HepG2 (cell line): ENCODE results near the gene DGKD. TPM values are rescaled to one million over a fixed set of nuclear protein-coding genes. Genes with fewer than 3 reads are reported as not detected.

Experiments
- ATAC-seq: fragments of 200-7000 bp; cut with Tn5 transposase; 3 replicates; pipeline ENCODE4 v1.9.1; 2020; ENCODE audit warnings: mild to moderate bottlenecking, moderate library complexity
- BruUV-seq: library from RNA; stranded (reverse); fragments of 400-500 nt; replicated peaks from 2 replicates; lab custom pipeline; 2021; lab: Mats Ljungman, UMichigan
- CTCF ChIA-PET: fragments of 300-600 bp; formaldehyde crosslinking; extraction: SDS; loops from one replicate; lab custom pipeline; 2021; ENCODE audit warnings: low total read pairs, inconsistent platforms, low intra/inter-chr PET ratio; lab: Yijun Ruan, JAX
- POLR2A ChIA-PET: fragments of 350-600 bp; sonication (Branson Sonifier 250); formaldehyde crosslinking; loops from one replicate; lab custom pipeline; 2020; ENCODE audit warnings: antibody characterized with exemption, inconsistent platforms; lab: Yijun Ruan, JAX
- DNase-seq: peaks from one replicate; pipeline ENCODE4 v3.0.0-alpha.2; 2015; ENCODE audit warnings: low spot score
- FAIRE-seq: peaks from 3 replicates; lab custom pipeline; 2011; peaks lifted over from hg19 to GRCh38; lab: Jason Lieb, UNC
- H2AFZ ChIP-seq: one replicate; pipeline ENCODE4 v1.6.1; 2011; ENCODE audit warnings: low read length, inconsistent platforms
- H3K27ac ChIP-seq: fragments of 300-600 bp; 3 replicates; pipeline ENCODE4 v1.8.0; 2011; ENCODE audit warnings: mixed run types, mild to moderate bottlenecking, mixed read lengths, low read length, inconsistent platforms; ENCODE audit not compliant: insufficient read depth; ENCODE audit errors: extremely low read length
- H3K27me3 ChIP-seq, 2 experiments: fragments of 200-600 bp in 1 of 2; 2 replicates in 1 of 2; 3 replicates in 1 of 2; pipeline versions ENCODE4 v1.6.0 to v1.8.0; 2011; ENCODE audit warnings: low read length in 2 of 2, mild to moderate bottlenecking in 2 of 2, moderate library complexity in 2 of 2, inconsistent platforms in 1 of 2; ENCODE audit not compliant: insufficient read depth in 2 of 2, control insufficient read depth in 1 of 2
- H3K36me3 ChIP-seq, 2 experiments: fragments of 200-600 bp in 1 of 2; replicated peaks in 1 of 2; 2 replicates in 1 of 2; 3 replicates in 1 of 2; pipeline versions ENCODE4 v1.5.1 to v1.8.0; 2011; ENCODE audit warnings: low read length in 2 of 2, inconsistent platforms in 1 of 2; ENCODE audit not compliant: insufficient read depth in 2 of 2, control insufficient read depth in 1 of 2
- H3K4me1 ChIP-seq: 2 replicates; pipeline ENCODE4 v1.5.1; 2012; ENCODE audit warnings: low read length, inconsistent platforms; ENCODE audit not compliant: insufficient read depth
- H3K4me2 ChIP-seq: 2 replicates; pipeline ENCODE4 v1.6.0; 2011; ENCODE audit warnings: low read depth, low read length, inconsistent platforms
- H3K4me3 ChIP-seq, 3 experiments: fragments of 200-600 bp in 1 of 3; sonication (generic), shearing (Covaris generic) in 1 of 3; replicated peaks in 1 of 3; 2 replicates each; pipeline ENCODE4 v1.5.1; 2011 to 2016; ENCODE audit warnings: low read length in 3 of 3, inconsistent platforms in 2 of 3, low read depth in 2 of 3, mild to moderate bottlenecking in 2 of 3, control low read depth in 1 of 3, mixed read lengths in 1 of 3; ENCODE audit not compliant: insufficient read depth in 1 of 3
- H3K79me2 ChIP-seq: one replicate; pipeline ENCODE4 v1.6.1; 2011; ENCODE audit warnings: low read length, inconsistent platforms; ENCODE audit not compliant: insufficient read depth
- H3K9ac ChIP-seq: 2 replicates; pipeline ENCODE4 v1.6.0; 2011; ENCODE audit warnings: mild to moderate bottlenecking, low read depth, low read length, inconsistent platforms; ENCODE audit not compliant: insufficient read depth
- H3K9me3 ChIP-seq: 2 replicates; pipeline ENCODE4 v1.5.1; 2012; ENCODE audit warnings: mild to moderate bottlenecking, low read length
- H4K20me1 ChIP-seq: 2 replicates; pipeline ENCODE4 v1.6.0; 2011; ENCODE audit warnings: inconsistent platforms, mild to moderate bottlenecking, low read length, moderate library complexity; ENCODE audit not compliant: insufficient read depth
- ASH2L ChIP-seq: fragments of 300-600, 200-600 bp; sonication (generic); IDR thresholded peaks from 2 replicates; pipeline ENCODE4 v1.7.0; 2017; ENCODE audit warnings: low read depth, mild to moderate bottlenecking, moderate library complexity, mixed read lengths, low read length; ENCODE audit not compliant: insufficient read length
- FOXK2 ChIP-seq: fragments of 450-650 bp; IDR thresholded peaks from 2 replicates; pipeline ENCODE4 v1.6.1; 2016
- LCORL ChIP-seq, 2 experiments: fragments of 450-650 bp in 1 of 2; sonication (generic) in 1 of 2; formaldehyde crosslinking in 1 of 2; IDR thresholded peaks; 2 replicates each; pipeline versions ENCODE4 v1.5.0 to v1.6.1; 2017 to 2020; ENCODE audit warnings: antibody characterized with exemption in 1 of 2, missing genetic modification reagents in 1 of 2
- MAF1 ChIP-seq: sonication (generic); formaldehyde crosslinking; IDR thresholded peaks from 2 replicates; pipeline ENCODE4 v1.5.0; 2020; ENCODE audit warnings: missing genetic modification reagents, borderline replicate concordance
- MXI1 ChIP-seq: IDR thresholded peaks from 3 replicates; pipeline ENCODE4 v1.6.1; 2012; ENCODE audit warnings: low read depth, low read length, inconsistent platforms, borderline replicate concordance
- NRL ChIP-seq: sonication (generic); formaldehyde crosslinking; IDR thresholded peaks from 2 replicates; pipeline ENCODE4 v1.5.0; 2020; ENCODE audit warnings: missing genetic modification reagents, mild to moderate bottlenecking, moderate library complexity, borderline replicate concordance
- PAF1 ChIP-seq: IDR thresholded peaks from 2 replicates; pipeline ENCODE4 v1.6.1; 2016; ENCODE audit warnings: missing genetic modification reagents, missing compliant biosample characterization
- TEAD3 ChIP-seq: optimal IDR thresholded peaks from 2 replicates; pipeline ENCODE3; 2016; ENCODE audit warnings: borderline replicate concordance
- ZNF101 ChIP-seq: sonication (generic); formaldehyde crosslinking; IDR thresholded peaks from 2 replicates; pipeline ENCODE4 v1.4.0; 2020; ENCODE audit warnings: mild to moderate bottlenecking, low read depth, missing genetic modification reagents, borderline replicate concordance
- ZNF296 ChIP-seq: sonication (generic); formaldehyde crosslinking; conservative IDR thresholded peaks from 2 replicates; pipeline ENCODE4 v1.5.0; 2020; ENCODE audit warnings: mild to moderate bottlenecking, missing genetic modification reagents
- ZNF431 ChIP-seq: sonication (generic); formaldehyde crosslinking; IDR thresholded peaks from 2 replicates; pipeline ENCODE4 v1.9.0; 2022; ENCODE audit warnings: missing genetic modification reagents, low read depth, mild to moderate bottlenecking, borderline replicate concordance
- ZNF619 ChIP-seq: sonication (generic); formaldehyde crosslinking; IDR thresholded peaks from 2 replicates; pipeline ENCODE4 v1.4.0; 2020; ENCODE audit warnings: mild to moderate bottlenecking, missing genetic modification reagents
- ZNF792 ChIP-seq: IDR thresholded peaks from 2 replicates; pipeline ENCODE4 v1.6.1; 2016
- WGBS: methylation state at CpG from one replicate; pipeline ENCODE4 v1.1.6; 2017; ENCODE audit warnings: low lambda C conversion rate; 5-methylcytosine and 5-hydroxymethylcytosine counted together
- in situ Hi-C: cut with HindIII; loops from 2 replicates; pipeline ENCODE4 v1.10.0; 2017; ENCODE audit warnings: low pct_unique_long_range_greater_than_20kb; ENCODE audit not compliant: extremely low pct_ligation_motif_present
- intact Hi-C: fragments of 100-400 bp; cut with micrococcal nuclease; formaldehyde crosslinking; loops from one replicate; pipeline ENCODE4 v1.10.0; 2022; ENCODE audit not compliant: unreplicated experiment
- polyA plus RNA-seq, 8 experiments: library from polyadenylated mRNA; depleted of rRNA in 3 of 8; stranded (reverse) in 7 of 8; unstranded in 1 of 8; fragments of >200 nt; fragmentation: Illumina TruSeq in 4 of 8; extraction: Trizol in 4 of 8; gene quantifications; 2 replicates each; pipeline versions ENCODE4 v1.2.1 to v1.2.3, GENCODE V29; 2011 to 2016; ENCODE audit warnings: low read depth in 4 of 8, missing spikeins in 1 of 8, mixed read lengths in 1 of 8; ENCODE audit not compliant: insufficient read depth in 1 of 8
- total RNA-seq, 5 experiments: library from RNA; depleted of rRNA; stranded (reverse); fragments of >200 nt; fragmentation: Illumina TruSeq; extraction: Trizol; gene quantifications; 2 replicates each; pipeline ENCODE4 v1.2.3, GENCODE V29; 2016; ENCODE audit warnings: low read depth in 1 of 5

The DGKD gene
- total and polyA plus RNA-seq, 2 of the 13 experiments (the other 11 are each of a cell fraction or from before 2014, with no cell fraction given): 24.5 to 33.2 TPM

DNA sequence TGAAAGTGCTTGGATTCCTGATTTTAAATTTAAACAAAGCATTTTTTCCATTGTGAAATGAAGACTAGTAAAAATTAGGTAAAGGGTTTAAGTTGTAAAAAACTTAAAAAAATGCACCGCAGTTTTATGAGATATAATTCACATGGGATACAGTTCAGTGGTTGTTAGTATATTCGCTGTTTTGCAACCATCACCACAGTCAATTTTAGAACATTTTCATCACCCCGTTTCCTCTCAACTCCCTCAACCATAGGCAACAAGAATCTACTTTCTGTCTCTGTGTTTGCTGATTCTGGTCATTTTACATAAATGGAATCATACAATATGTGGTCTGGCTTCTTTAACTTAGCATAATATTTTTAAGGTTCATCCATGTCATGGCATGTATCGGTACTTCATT, 4.0 kb downstream of the DGKD start:
- intact Hi-C loops: loop anchor here (10.0 kb wide), 2 partner anchors 86 to 104 kb away; partner anchors contain the start of gene ATG16L1
- Histone ChIP-seq H4K20me1 (peaks cover 16% of the 10 kb centered on the region), H3K27me3 (no peaks in the 10 kb centered on the region; a peak in 1 of 5 replicates), H3K4me3 (no peak overlapping the region), H3K4me2 (no peak overlapping the region), H3K4me1 (peaks cover 67% of the 10 kb centered on the region), H3K79me2 (peaks cover 71% of the 10 kb centered on the region), H2AFZ (no peak overlapping the region), H3K9ac (no peak overlapping the region), H3K27ac (no peak overlapping the region), H3K36me3 (peaks cover 0 to 5% of the 10 kb centered on the region in 2 experiments; a peak in 2 of 5 replicates), H3K9me3 (no peaks in the 10 kb centered on the region)
- BruUV-seq: no TSS peak
- in situ Hi-C loops: no loop called here
- CTCF ChIA-PET: no interaction called here
- FAIRE-seq: no peak
- WGBS: 98% methylated on average over 4 of the region's 4 CpGs
- no peak for ATAC-seq
- DNase-seq: no peak
- TF ChIP-seq FOXK2: no peak
- no peak for TF ChIP-seq ZNF619 (CRISPR knock-in tag)
- TF ChIP-seq LCORL (IDR thresholded peaks at IDR 0.05): no peak
- no peak for TF ChIP-seq LCORL (CRISPR knock-in tag; IDR thresholded peaks at IDR 0.05)
- TF ChIP-seq ZNF296: no peak
- no peak for TF ChIP-seq ZNF431 (CRISPR knock-in tag)
- TF ChIP-seq ZNF101 (CRISPR knock-in tag): no peak
- no peak for TF ChIP-seq NRL
- no peak for TF ChIP-seq PAF1
- no peak for TF ChIP-seq MXI1
- no peak for TF ChIP-seq MAF1 (CRISPR knock-in tag)
- TF ChIP-seq ASH2L: no peak
- TF ChIP-seq ZNF792 (CRISPR knock-in tag): no peak
- no peak for TF ChIP-seq TEAD3 (CRISPR knock-in tag)
- POLR2A ChIA-PET: no interaction called here
